ENCODE results near the gene NUDT14. TPM values are rescaled to one million over a fixed set of nuclear protein-coding genes. Genes with fewer than 3 reads are reported as not detected.

NUDT14 gene
- total RNA-seq, 4 donors from 2014 or later, result 8.0 to 20.2 (median 13.2) TPM

DNA sequence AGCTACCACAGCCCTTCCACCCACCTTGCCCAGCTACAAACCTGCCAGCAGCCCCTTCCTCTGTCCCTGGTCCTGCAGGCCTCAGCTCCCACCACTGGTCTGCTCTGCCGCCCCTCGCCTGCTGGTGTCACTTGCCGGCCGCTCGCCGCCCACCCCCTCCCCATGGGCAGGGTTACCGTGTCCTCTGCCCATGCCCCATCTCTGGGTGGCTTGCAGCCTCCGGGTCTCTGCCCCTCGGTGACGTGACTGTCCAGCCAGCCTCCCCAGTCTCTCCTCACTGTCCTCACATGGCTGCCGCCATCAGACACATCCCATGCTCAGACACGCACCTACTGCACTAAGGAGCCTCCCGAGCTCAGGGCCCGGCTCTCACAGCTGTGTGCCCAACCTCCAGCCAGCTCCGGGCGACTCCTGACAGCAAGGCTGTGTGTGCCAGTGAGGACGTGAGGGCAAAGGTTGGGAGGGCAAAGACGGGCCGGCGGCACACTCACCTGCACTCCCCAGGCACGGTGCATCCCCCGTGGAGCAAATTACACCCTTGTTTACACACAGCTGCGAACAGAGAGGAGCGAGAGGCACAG is 26.0 kb downstream of the NUDT14 start:
- TF ChIP-seq, protein P1, sequence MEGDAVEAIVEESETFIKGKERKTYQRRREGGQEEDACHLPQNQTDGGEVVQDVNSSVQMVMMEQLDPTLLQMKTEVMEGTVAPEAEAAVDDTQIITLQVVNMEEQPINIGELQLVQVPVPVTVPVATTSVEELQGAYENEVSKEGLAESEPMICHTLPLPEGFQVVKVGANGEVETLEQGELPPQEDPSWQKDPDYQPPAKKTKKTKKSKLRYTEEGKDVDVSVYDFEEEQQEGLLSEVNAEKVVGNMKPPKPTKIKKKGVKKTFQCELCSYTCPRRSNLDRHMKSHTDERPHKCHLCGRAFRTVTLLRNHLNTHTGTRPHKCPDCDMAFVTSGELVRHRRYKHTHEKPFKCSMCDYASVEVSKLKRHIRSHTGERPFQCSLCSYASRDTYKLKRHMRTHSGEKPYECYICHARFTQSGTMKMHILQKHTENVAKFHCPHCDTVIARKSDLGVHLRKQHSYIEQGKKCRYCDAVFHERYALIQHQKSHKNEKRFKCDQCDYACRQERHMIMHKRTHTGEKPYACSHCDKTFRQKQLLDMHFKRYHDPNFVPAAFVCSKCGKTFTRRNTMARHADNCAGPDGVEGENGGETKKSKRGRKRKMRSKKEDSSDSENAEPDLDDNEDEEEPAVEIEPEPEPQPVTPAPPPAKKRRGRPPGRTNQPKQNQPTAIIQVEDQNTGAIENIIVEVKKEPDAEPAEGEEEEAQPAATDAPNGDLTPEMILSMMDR (IDR thresholded peaks at IDR 0.05; ENCODE audit: low read depth), result no peak

DNA sequence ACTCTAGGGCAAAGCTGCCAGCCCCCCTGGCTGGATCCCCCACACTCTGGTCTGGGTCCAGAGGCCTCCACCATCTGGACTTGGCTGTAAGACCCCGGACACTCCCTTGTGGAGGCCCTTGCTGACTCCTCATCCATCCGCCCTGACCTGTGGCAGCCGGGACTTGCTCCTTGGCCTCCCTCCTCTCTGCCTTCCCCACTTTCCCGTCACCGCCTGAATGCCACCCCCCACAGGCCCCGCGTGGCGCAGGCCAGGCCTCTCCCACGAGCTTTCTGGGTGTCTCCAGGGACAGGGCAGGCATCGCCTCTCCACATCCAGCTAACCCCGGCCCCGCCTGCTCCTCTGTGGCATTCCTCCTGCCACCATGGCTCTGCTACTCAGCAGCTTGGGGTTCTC is 26.6 kb downstream of the NUDT14 start:
- TF ChIP-seq, protein P1 (IDR thresholded peaks at IDR 0.05; ENCODE audit: low read depth), result no peak

DNA sequence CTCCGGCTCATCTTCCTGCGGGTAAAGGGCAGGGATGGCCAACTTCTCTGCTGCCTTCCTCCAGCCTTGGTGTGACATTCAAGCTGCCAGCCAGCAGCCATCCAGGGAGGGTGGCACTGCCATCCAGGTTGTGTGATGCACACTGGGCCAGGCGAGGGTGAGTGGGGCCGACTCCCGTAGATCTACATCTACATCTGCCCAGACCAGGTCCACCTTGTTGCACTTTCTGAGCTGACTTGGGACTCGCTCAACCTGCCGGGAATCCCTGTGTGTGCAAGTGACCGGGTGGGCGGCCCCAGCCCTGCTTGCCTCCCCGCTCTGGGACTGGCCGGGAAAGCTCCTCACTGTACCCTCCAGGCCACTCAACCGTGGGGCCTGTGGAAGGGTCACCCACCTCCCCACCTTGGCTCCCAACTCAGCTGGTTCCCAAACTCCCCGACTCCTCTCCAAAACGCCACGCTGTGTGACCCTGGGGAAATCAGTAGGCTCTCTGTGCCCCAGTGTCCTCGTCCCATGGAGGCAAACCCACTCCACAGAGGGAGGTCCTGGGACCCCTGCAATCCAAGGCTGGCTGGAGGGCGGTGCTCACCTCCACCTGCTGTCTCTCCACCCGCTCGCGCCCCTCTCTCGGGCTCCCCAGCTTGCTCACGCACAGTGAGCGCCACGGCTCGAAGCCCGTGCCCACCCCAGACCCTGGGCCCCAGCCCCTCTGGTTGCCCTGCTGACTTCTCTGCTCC is 27.2 kb downstream of the NUDT14 start:
- TF ChIP-seq, protein P1 (IDR thresholded peaks at IDR 0.05; ENCODE audit: low read depth), result no peak

DNA sequence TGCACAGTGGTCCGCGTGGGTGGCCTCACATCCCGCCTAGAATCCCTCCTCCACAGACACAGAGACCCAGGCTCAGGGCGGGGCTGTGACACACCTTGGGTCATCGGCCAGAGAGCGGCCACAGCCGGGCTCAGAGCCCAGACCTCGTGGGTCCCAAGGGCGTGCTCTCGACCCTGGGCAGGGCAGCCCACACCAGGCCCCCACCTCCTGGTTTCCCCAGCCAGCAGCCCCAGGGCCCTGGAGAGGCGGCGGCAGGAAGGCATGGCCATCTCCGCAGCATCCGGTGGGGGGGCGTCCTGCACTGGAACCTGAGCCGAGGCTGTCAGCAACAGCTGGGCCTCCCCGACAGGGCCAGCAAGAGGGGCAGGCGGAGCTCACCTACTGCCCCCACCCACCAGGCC is 27.8 kb downstream of the NUDT14 start:
- TF ChIP-seq, protein P1 (IDR thresholded peaks at IDR 0.05; ENCODE audit: low read depth), result no peak

DNA sequence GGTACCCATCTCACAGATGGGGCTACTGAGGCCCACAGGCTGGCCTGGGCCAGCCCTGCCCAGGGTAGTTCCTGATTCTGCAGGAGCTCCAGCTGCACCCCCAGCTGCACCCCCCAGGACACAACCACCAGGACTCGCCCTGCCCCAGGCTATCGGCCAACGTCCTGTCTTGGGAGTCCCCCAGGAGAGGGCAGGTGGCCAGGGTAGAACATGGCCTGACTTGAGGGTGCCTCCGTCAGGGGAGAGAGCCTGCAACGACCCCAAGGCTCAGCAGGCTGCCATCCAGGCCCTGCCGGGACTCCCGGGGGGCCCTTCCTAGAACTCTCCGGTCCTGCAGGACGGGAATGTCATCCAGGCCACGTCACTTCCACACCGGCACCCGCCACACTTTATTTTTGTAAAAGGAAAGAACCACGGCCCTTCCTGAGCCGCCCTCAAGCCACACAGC is 28.3 kb downstream of the NUDT14 start:
- TF ChIP-seq, protein P1 (IDR thresholded peaks at IDR 0.05; ENCODE audit: low read depth), result no peak

DNA sequence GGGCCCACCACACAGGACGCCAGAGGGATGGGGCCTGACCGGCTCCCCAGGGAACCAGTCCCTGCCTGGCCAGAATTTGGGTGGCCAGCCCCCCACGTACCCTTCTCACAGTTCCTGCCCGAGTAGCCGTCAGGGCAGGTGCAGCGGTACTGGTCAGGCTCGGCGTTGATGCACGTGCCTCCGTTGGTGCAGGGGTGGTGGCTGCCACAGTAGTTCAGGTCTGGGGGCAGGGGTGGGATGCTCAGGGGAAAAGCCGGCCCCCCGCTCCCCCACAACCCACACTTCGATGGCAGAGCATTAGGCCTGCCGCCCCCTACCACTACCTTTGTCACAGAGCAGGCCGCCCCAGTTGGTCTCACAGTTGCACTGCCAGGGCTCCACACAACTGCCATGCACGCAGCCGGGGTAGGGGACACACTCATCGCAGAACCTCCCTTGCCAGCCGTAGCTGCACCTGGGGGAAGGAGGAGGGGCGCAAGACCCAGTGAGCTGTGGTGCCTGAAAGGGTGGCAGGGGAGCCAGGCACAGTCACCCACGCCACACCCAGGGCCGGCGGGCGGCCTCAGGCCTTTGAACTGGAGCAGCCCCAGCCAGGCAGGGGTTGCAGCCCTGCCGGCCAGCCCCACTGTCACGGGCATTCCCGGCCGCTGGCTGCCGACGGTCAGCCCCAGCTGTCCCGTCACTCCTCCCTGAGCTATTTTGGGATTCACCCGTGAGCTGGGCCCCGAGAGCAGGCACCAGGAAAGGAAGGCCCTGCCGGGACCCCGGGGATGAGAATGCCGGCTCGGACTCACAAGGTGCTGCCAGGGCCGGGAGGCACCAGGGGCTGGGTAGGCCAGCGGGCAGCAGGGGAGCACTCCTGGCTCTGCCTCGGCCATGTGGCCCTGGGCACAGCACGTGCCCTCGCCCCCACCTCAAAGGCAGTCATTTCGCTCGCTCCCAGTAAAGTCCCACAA is 29.0 kb downstream of the NUDT14 start:
- TF ChIP-seq, protein P1 (IDR thresholded peaks at IDR 0.05; ENCODE audit: low read depth), result no peak
